ENCODE results near the gene CCDC27.
A peak's percentile ranks its signal among the peaks of the same experiment; 100 is the strongest.
"Not testable (repeated sequence)": the region's sequence is repeated elsewhere in the genome, so short reads cannot be mapped to it uniquely, and the experiment has no call there.

The CCDC27 gene

GRCh38 chr1:3809680-3810079 is 57.4 kb downstream of the CCDC27 start:
- no peak for TF ChIP-seq CTCF (IDR thresholded peaks at IDR 0.05)
- Mint-ChIP-seq H3K27me3 (ENCODE audit: low read depth, poor library complexity) (peaks cover 11% of the 10 kb centered on the region), H3K27ac (no peak overlapping the region), H3K4me1 (peaks cover 16% of the 10 kb centered on the region), H3K4me3 (no peak overlapping the region), H3K9me3 (peaks cover 46% of the 10 kb centered on the region), H3K36me3 (ENCODE audit: low read depth) (peaks cover 17% of the 10 kb centered on the region)
- no peak for DNase-seq

DNA sequence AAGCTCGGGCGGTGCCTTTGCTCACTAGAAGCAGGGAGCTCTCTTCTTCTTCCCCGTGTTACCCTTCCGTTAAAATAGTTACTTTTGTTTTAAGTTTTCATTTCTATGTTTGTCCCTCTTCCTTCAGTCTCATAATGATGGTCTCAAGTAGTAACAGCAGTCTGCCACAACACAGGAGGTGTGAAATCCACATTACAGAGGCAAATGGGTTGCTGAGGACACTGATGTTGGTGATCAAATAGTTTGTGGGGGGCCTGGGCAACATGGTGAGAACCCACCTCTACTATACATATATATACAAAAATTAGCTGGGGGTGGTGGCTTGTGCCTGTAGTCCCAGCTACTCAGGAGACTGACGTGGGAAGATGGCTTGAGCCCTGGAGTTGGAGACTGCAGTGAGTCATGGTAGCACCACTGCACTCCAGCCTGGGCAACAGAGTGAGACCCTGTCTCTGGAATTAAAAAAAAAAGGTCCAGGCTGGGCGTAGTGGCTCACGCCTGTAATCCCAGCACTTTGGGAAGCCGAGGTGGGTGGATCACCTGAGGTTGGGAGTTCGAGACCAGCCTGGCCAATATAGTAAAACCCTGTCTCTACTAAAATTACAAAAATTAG is 58.0 kb downstream of the CCDC27 start:
- Mint-ChIP-seq H3K36me3 (ENCODE audit: low read depth) (peaks cover 20% of the 10 kb centered on the region), H3K9me3 (peaks cover 41% of the 10 kb centered on the region), H3K4me1 (peaks cover 11% of the 10 kb centered on the region)
- DNase-seq; H3K27me3 Mint-ChIP-seq (ENCODE audit: low read depth, poor library complexity); H3K27ac Mint-ChIP-seq; H3K4me3 Mint-ChIP-seq: not testable (repeated sequence)

- no peak overlapping the region for H3K27ac Mint-ChIP-seq
- H3K36me3 Mint-ChIP-seq (ENCODE audit: low read depth): peaks cover 16% of the 10 kb centered on the region
- DNase-seq: no peak
- H3K27me3 Mint-ChIP-seq (ENCODE audit: low read depth, poor library complexity): peaks cover 5% of the 10 kb centered on the region
- H3K9me3 Mint-ChIP-seq: peaks cover 28% of the 10 kb centered on the region
- no peak overlapping the region for H3K4me3 Mint-ChIP-seq
- peaks cover 6% of the 10 kb centered on the region for H3K4me1 Mint-ChIP-seq
- no peak for TF ChIP-seq CTCF (IDR thresholded peaks at IDR 0.05)
Observed at GRCh38 chr1:3811595-3811911, 59.3 kb downstream of the CCDC27 start.

DNA sequence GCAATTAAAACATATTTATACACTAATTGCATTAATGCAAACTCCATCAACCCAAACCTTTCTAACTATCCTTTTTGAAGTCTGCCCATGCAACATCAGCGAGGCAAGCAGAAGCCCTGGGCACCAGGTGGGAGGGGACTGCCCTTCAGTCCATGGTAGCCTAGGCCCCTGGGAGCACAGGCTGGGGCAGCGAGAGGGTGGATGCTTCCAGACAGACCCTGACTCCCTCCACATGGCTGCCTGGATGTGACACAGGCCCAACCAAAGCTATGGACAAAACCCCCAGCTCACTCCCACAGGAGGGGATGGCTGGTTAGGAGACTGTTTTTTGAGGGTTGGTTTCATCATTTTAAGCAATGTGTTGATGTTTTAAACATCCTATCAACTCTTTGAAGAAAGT is 61.8 kb downstream of the CCDC27 start:
- Mint-ChIP-seq H3K27ac (peak overlapping the region; percentile 75), H3K9me3 (peaks cover 6% of the 10 kb centered on the region), H3K4me3 (no peak overlapping the region), H3K36me3 (ENCODE audit: low read depth) (peaks cover 16% of the 10 kb centered on the region), H3K27me3 (ENCODE audit: low read depth, poor library complexity) (peaks cover 5% of the 10 kb centered on the region), H3K4me1 (peaks cover 6% of the 10 kb centered on the region)
- no peak for DNase-seq
- TF ChIP-seq CTCF (IDR thresholded peaks at IDR 0.05): no peak

GRCh38 chr1:3814771-3815561 is 62.7 kb downstream of the CCDC27 start:
- H3K4me1 Mint-ChIP-seq: peaks cover 15% of the 10 kb centered on the region
- peak overlapping the region; percentile 29 for H3K27ac Mint-ChIP-seq
- H3K36me3 Mint-ChIP-seq (ENCODE audit: low read depth): peaks cover 24% of the 10 kb centered on the region
- TF ChIP-seq CTCF (IDR thresholded peaks at IDR 0.05): no peak
- peaks cover 4% of the 10 kb centered on the region for H3K27me3 Mint-ChIP-seq (ENCODE audit: low read depth, poor library complexity)
- H3K9me3 Mint-ChIP-seq: peaks cover 3% of the 10 kb centered on the region
- H3K4me3 Mint-ChIP-seq: no peak overlapping the region
- no peak for DNase-seq

GRCh38 chr1:3816331-3817137 is 64.3 kb downstream of the CCDC27 start:
- Mint-ChIP-seq H3K4me3 (no peak overlapping the region), H3K4me1 (peaks cover 23% of the 10 kb centered on the region), H3K36me3 (ENCODE audit: low read depth) (peaks cover 28% of the 10 kb centered on the region), H3K27me3 (ENCODE audit: low read depth, poor library complexity) (no peaks in the 10 kb centered on the region), H3K27ac (no peak overlapping the region), H3K9me3 (no peaks in the 10 kb centered on the region)
- TF ChIP-seq CTCF (IDR thresholded peaks at IDR 0.05): no peak
- DNase-seq: no peak

Measured in nephron progenitor cell (in vitro differentiated cells).